GM15510 (cell line): ENCODE data around the gene CFAP107.

Source experiments
- POLR2A ChIP-seq: IDR thresholded peaks from 3 replicates; pipeline ENCODE4 v1.6.1; 2011; ENCODE audit warnings: borderline replicate concordance; ENCODE audit not compliant: insufficient read length; ENCODE audit errors: extremely low read depth

The CFAP107 gene, protein sequence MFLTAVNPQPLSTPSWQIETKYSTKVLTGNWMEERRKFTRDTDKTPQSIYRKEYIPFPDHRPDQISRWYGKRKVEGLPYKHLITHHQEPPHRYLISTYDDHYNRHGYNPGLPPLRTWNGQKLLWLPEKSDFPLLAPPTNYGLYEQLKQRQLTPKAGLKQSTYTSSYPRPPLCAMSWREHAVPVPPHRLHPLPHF

DNA sequence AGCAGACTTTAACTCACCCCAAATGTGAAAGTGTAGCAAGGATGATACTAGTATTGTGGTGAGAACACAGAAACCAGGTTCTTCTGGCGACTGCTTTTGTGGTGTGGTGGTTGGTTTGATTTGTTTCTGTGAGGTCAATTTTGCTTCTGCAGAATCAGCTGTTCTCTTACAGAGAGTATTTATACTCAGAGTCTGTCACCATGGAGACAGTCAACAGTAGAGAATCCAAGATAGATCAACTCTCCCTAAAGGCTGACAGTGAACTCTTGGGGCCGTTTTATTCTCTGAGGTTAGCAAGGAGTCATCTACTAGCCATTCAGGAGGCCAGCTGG lies at the start of gene CFAP107:
Gene CFAP107, plus strand, starts transcription at position 209 of the 332 bp plus-strand sequence. CDS start 231 bp downstream, outside the sequence.
- no peak for TF ChIP-seq POLR2A

DNA sequence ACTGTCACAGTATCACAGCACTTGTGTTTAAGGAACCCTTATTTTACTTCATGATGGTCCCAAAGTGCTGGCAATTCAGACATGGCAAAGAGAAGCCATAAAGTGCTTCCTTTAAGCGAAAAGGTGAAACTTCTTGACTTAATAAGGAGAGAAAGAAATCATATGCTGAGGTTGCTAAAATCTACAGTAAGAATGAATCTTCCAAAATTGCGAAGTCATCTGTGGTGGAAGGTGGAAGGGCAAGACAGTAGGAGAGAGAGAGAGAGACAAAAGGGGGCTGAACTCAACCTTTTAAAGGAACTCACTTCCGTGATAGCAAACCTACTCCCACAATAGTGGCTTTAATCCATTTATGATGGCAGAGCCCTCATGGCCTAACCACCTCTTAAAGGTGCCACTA lies 49.3 kb upstream of the CFAP107 start:
- no peak for TF ChIP-seq POLR2A

DNA sequence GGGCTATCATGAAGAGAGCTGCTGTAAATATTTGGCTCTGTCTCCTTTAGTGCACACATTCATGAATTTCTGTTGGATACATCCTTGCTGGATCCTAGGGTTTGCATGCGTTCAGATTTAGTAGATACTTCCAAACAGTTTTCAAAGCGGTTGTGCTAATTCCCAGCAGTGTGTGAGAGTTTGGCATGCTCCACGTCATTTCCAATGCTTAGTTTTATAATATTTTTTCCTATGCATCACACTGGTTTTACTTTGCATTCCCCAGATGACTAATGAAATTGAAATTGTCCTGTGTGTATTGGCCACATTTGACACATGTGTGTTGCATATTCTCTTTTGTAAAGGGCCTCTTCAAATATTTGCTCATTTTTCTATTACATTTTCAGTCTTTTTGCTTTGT lies 48.6 kb upstream of the CFAP107 start:
- TF ChIP-seq POLR2A = no peak

DNA sequence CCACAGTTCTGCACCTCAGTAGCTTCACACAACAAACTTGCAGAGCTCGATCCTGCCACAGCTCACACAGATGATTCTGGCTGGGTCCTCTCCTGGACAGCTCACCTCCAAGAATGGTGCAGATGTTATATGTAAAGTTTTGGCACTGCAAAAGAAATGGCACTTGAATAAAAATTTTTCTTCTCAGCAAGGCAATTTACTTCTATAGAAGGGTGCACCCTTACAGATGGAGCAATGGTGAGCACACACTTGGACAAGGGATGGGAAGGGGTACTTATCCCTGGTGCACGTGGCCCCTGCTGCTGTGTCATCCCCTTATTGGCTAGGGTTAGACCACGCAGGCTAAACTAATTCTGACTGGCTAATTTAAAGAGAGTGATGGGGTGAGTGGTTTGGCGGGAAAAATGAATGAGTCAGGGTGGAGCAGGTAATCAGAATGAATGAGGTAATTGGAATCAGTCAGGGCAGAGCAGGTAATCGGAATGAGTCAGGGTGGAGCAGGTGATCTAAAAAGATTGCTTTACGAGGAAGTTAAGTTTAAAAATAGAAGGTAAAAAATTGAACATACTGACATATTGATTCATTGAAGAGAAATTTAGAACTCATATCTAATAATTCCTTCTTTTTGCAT lies 42.1 kb upstream of the CFAP107 start:
- no peak for TF ChIP-seq POLR2A

DNA sequence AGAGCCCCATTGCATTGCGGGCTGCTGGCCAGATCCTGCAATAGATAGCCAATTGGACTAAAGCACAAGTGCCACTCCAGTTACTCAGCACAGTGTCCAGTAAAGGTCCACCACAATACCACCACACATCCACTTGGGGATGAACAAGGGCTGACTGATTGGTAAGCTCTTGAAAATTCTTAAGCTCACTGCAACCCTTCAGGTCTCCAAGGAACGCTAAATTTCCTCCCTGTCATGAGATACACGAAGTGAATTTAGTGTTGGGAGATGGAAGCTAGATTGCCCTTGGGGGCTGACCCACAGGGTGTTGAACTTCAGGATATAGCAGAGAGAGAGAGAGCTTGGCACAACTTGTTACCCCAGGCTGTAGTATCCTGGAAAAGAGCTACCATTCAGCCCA lies 39.9 kb upstream of the CFAP107 start:
- TF ChIP-seq POLR2A = no peak

DNA sequence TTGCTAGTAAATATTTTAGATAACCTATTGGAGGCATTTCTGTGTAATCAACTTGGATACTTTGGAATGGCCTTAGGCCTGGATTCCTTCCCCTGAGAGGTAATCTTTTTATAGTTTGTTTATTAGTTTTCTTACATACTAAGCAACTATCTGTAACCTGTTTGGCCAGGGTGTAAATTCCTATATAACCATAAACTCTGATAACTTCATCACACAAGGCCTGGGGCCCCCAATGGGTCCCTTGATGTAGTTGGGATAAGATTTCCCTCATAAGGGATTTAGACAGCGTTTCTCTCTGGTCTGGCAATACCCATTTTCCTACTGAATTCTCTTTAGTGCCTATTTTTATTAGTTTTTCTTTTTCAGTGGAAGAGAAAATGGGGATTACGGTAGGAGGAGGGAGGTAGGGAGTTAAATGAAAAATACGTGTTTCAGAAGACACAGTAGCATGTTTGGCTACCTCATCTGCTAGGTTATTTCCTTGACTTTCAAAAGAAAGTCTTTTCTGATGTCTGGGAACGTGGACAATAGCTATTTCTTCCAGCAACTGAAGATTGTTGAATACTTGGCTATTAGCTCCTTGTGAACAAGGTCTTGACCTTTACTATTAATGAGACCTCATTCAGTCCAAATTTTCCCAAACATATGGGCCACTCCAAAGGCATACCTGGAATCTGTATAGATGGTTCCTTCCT lies 37.5 kb upstream of the CFAP107 start:
- no peak for TF ChIP-seq POLR2A

DNA sequence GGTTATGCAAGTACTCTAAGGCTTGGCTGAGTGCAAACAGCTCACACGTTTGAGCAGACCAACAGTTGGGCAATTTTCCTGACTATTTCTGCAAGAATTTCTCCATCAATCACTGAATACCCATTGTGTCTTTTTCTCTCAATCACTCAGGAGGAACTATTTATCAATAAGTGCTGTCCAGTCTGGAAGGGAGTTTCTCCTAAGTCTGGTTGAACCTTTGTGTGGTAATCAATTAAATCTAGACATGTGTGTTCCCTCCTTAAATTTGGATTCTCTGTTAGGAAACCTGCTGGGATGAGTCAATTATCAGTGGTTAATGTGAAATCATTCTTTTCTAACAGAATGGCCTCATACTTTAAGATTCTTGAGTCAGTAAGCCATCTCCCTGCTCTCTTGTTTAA lies 36.9 kb upstream of the CFAP107 start:
- no peak for TF ChIP-seq POLR2A

DNA sequence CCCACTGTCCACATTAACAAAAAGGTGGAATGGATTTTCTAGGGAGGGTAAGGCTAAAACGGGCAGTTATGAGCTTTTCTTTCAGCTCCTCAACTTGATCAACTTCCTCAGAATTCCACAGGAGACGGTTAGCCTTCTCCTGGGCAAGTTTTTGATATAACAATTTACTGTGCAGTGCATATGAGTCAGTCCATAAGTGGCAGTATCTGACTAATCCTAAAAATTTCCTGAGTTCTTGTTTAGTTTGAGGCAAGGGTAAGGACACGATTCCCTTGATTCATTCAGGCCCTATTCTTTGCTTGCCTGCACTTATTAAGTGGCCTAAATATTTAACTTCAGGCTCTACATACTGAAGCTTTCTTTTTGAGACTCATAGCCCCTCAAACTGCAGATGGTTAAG lies 36.3 kb upstream of the CFAP107 start:
- no peak for TF ChIP-seq POLR2A

DNA sequence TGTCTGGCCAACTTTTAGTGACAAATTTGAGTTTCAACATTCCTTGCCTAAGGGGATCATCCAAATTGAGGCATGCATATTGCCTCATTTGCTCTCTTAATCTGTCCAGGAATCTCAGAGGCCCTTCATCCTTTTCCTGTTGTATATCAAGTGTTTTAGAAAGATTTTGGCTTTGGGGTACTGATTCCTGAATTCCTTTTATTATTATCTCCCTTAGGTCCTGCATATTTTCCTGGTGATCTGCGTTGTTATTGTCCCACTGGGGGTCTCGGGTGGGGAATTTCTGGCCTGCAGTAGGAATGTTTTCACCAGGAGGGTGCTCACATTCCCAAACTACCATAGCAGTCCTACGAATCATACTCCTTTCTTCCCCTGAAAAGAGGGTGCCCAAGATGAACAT lies 34.5 kb upstream of the CFAP107 start:
- no peak for TF ChIP-seq POLR2A

DNA sequence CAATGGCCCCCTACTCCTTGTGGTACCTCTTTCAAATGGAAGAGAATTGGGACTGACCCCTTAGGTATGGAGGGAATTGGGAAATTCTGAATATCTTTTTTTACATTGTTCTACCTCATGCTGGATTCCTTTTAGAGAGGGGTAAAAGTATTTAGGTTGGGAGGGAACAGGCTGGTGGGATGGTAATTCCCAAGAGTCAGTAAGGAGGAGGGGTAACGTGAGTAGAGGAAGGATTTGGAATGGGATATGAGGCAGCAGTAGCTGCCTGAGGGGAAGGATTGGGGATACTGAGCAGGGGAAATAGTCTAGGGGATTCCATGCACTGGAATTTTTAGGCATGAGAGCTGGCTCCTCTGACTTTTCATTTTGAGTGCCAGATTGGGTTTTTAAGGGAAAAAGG lies 33.9 kb upstream of the CFAP107 start:
- TF ChIP-seq POLR2A = no peak

DNA sequence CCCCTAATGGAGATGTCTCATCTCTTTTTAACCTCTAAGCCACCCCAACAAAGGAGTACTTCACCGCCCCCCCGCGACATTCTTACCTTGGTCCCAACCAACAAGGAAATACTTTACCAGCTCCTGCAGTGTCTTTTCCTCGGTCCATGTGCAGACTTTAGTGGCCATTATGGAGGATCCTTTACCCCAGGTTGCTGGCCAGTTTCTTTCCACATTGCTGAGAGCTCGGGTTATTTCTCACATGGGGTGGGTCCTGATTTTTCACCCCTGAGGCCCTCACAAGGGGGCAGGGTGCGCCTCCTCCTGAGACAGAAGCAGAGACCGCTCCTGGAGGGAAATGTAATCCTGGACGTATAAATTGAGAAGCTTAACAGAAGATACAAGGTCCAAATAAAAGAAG lies 33.1 kb upstream of the CFAP107 start:
- TF ChIP-seq POLR2A = no peak

DNA sequence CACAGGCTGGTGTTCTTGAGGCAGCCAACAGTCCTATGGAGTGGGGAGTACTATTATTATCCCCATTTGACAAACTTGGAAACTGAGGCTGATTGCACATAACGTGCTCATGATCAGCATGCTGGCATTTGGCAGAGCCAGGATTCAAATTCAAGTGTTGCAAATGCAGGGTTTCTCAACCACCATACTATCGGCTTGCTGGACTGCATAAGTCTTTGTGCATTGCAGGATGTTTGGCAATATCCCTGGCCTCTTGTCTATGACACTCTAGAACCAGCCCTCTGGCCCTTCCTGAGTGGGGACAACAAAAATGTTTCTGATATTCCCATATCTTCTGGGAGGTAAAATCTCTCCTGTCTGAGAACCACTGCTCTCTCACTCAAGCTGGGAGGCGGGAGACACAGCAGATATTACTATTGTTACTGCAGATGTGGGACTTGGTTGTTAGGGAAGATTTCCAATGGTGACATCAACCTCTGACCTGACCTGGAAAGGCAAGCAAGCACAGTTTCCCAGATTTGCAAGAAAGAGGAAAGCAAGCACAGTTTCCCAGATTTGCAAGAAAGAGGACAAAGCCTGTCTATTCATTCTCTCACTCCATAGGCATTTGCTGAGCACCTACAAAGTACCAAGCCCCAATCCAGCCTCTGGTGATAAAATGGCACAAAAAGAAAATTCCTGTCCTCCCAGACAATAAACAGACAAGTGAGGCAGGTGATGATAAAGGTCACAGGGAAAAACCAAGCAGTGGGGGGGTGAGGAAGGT lies 31.1 kb upstream of the CFAP107 start:
- no peak for TF ChIP-seq POLR2A

DNA sequence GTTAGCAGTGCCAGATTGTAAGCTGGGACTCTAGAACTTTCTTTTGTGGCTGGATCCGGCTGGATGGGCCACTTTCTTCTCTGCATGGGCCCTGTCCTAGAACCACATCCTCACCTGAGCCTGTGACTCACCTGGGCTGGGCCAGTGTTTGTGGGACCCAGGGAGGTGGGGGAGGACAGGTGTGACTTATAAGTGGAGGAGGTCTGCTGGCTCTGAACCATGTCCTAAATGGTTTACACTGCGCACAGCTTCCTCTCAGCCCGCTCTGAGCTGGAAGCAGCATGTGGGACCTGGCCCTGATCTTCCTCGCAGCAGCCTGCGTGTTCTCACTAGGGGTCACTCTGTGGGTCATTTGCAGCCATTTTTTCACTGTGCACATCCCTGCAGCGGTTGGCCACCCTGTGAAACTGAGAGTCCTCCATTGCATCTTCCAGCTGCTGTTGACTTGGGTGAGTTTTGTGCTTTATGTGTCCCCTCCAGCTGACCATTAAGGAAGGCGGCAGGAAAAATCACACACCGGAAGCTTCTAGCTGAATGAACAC lies 30.0 kb upstream of the CFAP107 start, which contains the start of gene AADACL3:
Gene AADACL3, plus strand, starts transcription at position 215 of the 542 bp plus-strand sequence. Its CDS starts 67 bp downstream, at position 282.
- no peak for TF ChIP-seq POLR2A

DNA sequence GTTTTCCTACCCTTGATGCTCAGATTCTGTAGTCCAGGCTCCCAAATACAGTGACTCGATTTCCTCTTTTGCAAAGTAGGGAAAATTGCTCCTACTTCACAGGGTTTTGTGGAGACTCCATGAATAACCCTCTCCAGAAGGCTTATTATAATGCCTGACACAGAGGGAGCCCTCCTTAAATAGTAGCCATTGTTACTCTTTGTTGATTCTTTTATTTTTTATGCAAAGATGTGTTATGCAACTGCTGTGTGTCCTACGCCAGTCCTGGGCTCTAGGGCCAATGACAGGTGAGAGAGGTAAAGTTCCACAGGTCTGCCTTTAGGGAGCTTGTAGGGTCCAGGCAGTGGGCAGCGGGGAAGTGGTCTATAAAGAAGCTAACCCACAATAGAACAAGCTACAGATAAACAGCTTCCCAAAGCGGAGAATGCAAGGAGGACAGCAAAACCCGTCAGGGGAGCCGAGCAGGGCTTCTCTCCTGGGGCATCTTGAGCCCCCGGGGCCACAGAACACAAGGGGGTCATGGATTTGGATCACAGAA lies 28.6 kb upstream of the CFAP107 start:
- TF ChIP-seq POLR2A = no peak

DNA sequence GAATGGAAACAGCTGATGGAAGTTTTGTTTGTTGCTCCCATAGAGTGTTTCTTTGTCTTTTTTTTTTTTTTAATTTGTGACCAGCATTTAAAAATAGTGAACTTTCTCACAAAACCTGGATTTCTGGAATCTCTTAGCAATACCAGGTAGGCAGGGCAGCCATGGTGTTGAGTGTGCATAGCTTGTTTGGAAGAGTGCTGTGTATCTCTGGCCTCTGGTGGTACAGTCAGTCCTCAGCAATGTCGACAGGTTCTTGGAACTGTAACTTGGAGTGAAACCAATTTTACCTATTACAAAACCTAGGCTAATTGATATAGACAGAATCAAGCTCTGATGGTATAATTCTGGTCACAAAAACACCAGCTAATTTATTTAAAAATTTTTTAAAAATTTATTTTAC lies 23.4 kb upstream of the CFAP107 start:
- no peak for TF ChIP-seq POLR2A

DNA sequence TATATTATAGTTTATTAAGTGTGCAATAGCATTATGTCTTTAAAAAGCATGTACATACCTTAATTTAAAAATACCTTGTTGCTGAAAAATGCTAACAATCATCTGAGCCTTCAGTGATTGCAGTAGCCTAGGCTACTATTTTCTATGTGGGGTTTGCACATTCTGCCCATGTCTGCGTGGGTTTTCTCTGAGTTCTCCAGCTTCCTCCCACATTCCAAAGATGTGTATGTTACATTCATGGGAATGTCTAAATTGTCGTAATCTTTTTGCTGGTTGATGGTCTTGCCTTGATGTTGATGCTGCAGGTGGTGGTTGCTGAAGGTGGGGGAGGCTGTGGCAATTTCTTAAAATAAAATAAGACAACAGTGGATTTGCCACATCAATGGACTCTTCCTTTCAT lies 17.6 kb upstream of the CFAP107 start:
- TF ChIP-seq POLR2A = no peak

DNA sequence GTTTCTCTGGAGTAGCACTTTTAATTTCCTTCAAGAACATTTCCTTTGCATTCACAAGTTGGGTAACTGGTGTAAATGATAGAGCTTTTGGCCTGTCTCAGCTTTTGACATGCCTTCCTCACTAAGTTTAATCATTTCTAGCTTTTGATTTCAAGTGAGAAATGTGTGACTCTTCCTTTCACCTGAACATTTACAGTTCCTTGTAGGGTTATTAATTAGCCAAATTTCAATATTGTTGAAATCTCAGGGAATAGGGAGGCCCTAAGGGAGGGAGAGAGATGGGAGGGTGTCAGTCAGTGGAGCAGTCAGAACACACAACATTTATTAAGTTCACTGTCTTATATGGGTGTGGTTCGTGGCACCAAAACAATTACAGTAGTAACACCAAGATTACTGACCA lies 15.8 kb upstream of the CFAP107 start:
- no peak for TF ChIP-seq POLR2A
